Measurements from ENCODE around the gene DCTN2. TPM values are rescaled to one million over a fixed set of nuclear protein-coding genes. Genes with fewer than 3 reads are reported as not detected.

DCTN2 gene
- total RNA-seq, 1 donor from 2014 or later = 64.0 TPM

GRCh38 chr12:57550641-57551549, 3.9 kb upstream of the DCTN2 start:
- no peak for DNase-seq (ENCODE audit: low spot score)

DNA sequence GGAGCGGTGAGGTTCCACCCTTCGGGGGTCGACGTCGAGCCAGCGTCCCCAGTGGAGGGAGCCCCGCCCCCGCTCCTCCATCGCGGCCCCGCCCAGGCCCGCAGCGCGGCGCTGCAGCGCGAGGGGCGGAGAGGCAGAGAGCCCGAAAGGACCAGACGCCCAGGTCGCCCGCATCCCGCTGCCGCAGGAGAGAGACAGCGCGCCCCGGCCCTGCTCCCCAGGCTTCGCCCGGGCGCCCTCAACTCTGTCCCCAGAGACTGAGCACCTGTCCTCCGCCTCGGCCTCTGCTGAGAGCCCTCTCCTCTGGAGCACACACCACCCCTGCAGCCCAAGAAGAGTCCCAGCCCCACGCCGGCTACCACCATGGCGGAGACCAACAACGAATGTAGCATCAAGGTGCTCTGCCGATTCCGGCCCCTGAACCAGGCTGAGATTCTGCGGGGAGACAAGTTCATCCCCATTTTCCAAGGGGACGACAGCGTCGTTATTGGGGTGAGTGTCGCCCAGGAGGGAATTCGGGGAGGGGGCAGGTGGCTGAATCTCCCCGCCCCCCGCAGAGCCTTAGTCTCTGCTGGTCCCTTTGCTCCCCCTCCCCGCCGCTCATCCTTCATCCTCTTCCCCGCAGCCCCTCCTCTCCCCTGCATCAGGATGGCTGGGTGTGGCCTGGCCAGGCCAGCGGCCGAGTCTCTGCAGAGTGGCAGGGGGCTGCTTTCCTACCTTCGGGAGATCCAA, 3.1 kb upstream of the DCTN2 start, which contains the start of gene KIF5A:
Gene KIF5A, plus strand, starts transcription at position 136 of the 732 bp plus-strand sequence. Its CDS starts 228 bp downstream, at position 364.
- no peak for DNase-seq (ENCODE audit: low spot score)

DNA sequence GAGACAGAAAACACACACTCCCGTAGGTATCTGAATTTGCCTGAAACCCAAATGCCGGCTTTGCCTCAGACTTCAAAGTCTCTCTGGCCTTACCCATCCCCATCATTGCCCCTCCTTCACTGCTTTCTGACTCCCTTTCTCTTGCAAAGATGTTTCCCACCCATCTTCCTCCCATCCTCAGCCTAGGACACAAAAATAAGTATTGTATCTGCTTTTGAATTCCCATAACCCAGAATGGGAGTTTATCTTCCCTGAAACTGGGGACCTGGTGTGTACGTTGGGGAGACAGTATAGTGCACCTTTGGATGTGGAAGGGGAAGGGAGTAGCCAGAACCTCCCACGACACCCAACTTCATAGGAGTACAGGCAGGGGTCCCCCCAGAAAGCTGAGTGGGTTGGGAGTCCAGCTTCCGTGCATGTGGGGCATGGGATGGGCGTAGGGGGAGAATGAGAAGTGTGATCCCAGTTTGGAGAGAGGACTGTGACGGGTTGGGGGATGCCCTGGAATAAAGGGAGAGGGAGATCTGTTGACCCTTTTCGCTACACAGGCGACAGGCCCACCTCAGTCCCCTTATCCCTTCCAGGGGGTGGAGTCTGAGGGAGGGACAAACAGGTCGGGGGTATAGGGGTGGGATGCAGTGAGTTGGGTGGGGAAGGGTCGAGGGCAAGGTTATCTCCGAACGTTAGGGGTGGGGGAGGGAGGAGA, 2.4 kb upstream of the DCTN2 start:
- DNase-seq (ENCODE audit: low spot score) = no peak

- no peak for DNase-seq (ENCODE audit: low spot score)
These were observed 1.5 kb upstream of the DCTN2 start for GRCh38 chr12:57548488-57548887.

DNA sequence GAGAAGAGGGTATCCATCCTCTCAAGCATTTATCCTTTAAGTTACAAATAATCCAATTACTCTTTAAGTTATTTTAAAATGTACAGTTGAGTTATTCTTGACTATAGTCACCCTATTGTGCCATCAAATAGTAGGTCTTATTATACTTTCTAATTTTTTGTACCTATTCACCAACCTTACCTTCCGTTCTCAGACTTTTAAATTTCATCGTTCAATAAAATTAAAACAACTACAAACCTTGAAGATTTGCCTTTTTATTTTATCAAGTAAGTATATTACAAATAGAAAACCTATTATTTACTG, 972 bp upstream of the DCTN2 start:
- no peak for DNase-seq (ENCODE audit: low spot score)

GRCh38 chr12:57547288-57548012, 458 bp upstream of the DCTN2 start:
- DNase-seq (ENCODE audit: low spot score) = no peak

GRCh38 chr12:57545809-57546437, 1.1 kb downstream of the DCTN2 start:
- DNase-seq (ENCODE audit: low spot score) = no peak

GRCh38 chr12:57543581-57543980, 3.4 kb downstream of the DCTN2 start:
- DNase-seq (ENCODE audit: low spot score) = no peak

GRCh38 chr12:57541717-57542116, 5.3 kb downstream of the DCTN2 start:
- DNase-seq (ENCODE audit: low spot score) = no peak

DNA sequence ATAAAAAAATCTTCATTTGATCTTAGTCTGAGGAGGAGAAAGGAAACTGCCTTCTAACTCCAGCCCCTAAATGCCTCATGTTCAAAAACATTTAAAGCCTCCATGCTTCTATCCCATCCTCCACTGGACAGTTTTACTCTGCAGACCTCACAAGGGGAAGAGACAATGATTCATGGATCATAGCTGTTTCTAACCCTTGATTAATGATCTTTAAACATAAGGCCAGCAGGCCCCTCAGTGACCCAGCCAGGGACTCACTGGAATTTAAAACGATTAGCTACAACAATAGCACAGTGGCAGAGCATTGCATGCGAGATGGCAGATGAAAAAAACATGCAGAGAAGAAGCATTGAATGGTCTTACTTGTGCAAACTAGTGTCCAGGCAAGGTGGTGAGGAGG, 6.0 kb downstream of the DCTN2 start:
- DNase-seq (ENCODE audit: low spot score) = no peak

GRCh38 chr12:57539134-57539768, 7.7 kb downstream of the DCTN2 start:
- no peak for DNase-seq (ENCODE audit: low spot score)

GRCh38 chr12:57536597-57536942, 10.4 kb downstream of the DCTN2 start:
- DNase-seq (ENCODE audit: low spot score) = no peak

- no peak for DNase-seq (ENCODE audit: low spot score)
These were observed 11.0 kb downstream of the DCTN2 start for GRCh38 chr12:57535764-57536596.

DNA sequence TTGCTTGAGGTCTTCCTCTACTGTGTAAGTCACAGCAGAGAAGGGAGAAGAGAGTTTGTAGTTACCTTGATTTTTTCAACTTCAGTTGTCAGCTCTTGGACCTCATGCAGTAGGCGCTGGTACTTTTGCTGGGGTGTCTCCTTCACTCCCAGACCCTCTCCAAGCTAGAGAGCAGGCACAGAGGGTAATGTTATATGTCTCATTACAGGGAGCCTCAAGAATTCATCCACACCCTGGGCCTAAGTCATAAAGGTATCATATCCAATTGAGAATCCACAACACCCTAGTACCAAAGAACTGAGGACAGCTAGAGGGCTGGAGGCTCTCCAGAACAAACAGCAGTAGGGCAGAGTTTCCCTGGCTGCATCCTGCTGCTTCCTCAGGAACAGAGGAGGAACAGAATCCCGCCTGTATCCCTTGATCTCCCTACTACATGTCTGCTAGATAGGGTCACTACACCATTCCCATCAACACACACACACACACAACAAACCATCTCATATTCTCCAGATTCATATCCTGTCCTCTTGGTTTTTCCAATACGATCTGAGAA, 11.9 kb downstream of the DCTN2 start:
- no peak for DNase-seq (ENCODE audit: low spot score)

DNA sequence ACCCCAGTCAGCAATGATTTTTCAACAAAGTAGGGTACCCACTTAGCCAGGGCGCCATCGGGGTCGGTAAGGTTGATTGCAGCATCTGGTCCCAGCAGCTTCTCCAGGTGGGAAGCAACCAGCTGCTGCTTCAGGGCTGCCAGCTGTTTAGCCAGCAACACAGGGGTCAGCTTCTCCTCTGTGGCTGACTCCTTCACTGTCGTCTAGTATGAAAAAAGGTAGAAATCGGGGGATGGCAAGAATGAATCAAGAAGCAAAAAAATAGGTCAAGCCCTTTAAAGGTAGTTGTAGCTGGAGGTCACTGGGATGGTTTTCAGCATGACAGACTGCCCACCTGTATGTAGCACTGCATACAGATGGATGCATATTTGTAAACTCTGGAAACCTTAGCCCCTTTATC, 12.7 kb downstream of the DCTN2 start:
- DNase-seq (ENCODE audit: low spot score) = no peak

GRCh38 chr12:57533108-57533507, 13.9 kb downstream of the DCTN2 start:
- DNase-seq (ENCODE audit: low spot score) = no peak

DNA sequence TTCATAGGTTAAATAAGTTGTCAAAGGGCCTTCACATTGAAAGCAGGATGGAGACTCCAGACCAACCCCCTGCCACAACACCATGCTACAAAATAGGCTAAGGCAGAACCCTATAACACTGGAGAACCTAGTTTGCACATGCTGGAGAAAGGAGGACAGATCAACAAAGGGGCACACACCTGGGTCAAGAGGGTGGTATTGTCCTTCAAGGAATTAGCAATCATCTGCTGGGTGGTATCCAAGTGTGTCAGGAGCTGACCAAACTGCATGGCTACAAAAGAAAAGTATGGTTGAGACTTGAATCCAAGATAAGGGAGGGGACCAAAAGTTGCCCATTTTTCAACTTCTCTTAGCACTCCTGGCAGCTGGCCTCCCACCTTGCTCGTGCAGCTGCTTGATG, 15.2 kb downstream of the DCTN2 start:
- no peak for DNase-seq (ENCODE audit: low spot score)

DNA sequence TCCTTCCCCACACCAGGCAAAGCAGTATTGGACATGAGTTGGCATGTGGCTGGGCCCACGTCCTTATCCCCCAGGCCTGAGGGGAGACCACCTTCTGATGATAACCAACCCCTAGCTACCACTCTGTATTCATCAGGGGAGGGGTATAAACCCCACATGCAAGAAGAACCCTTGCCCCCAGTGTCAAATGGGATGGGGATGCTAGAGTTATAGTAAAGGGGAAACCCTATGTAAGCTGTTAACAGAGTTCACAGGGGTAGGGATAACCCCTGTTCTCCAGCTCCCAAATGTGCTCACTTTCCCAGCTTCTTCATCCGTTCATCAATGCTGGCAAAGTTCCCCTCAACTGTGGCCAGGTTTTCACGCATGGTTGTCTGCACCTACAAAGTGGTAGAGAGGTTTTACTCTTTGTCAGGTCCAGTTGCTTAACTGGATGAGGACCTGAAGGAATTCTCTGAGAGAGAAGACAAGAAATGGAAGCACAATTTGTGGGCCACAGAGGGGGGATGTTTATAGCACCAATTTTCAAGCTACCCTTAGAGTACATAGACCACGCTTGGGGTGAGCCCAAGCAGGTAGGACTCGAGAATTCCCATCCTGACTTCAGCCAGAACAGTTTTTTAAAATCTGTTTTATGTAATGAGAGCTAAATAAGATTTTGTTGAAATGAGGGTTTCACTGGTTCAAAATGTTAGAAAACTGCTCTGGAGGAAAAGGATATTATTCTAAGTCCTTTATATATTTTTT, 16.4 kb downstream of the DCTN2 start:
- DNase-seq (ENCODE audit: low spot score) = no peak

DNA sequence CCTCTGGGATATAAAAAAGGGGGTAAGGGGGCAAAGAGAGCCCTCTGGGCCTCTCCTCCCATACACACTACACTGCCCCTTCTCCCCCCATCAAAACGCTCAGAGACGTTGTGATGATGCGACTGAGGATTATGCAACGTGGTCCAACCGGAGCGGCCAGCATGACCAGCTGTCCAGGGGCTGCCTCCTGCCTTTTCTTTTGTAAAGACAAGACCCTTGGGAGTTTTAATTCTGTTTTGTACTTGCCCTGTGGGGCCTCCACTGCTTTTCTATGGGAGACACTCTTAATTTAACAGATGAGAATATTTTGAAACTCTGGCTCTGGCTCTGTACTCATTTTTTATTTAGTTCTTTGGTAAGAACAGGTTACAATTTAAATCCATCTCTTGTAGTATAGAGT, 17.2 kb downstream of the DCTN2 start:
- no peak for DNase-seq (ENCODE audit: low spot score)
